BLaER1 (cell line): Measurements from ENCODE around the gene RAPGEF4.

Experiments
- H3K27ac ChIP-seq: shearing (Covaris generic); formaldehyde crosslinking; 2 replicates; pipeline ENCODE4 v1.8.1; 2022
- H3K27me3 ChIP-seq: shearing (Covaris generic); formaldehyde crosslinking; 2 replicates; pipeline ENCODE4 v1.8.1; 2022
- H3K36me3 ChIP-seq: shearing (Covaris generic); formaldehyde crosslinking; 2 replicates; pipeline ENCODE4 v1.8.1; 2022
- H3K4me1 ChIP-seq: shearing (Covaris generic); formaldehyde crosslinking; 2 replicates; pipeline ENCODE4 v1.8.1; 2022
- H3K4me2 ChIP-seq: shearing (Covaris generic); formaldehyde crosslinking; 2 replicates; pipeline ENCODE4 v1.8.1; 2022
- H3K4me3 ChIP-seq: shearing (Covaris generic); formaldehyde crosslinking; 2 replicates; pipeline ENCODE4 v1.8.1; 2022
- H3K9ac ChIP-seq: shearing (Covaris generic); formaldehyde crosslinking; 2 replicates; pipeline ENCODE4 v1.8.1; 2022
- H3K9me3 ChIP-seq: shearing (Covaris generic); formaldehyde crosslinking; 2 replicates; pipeline ENCODE4 v1.8.1; 2022
- H4K20me1 ChIP-seq: shearing (Covaris generic); formaldehyde crosslinking; 2 replicates; pipeline ENCODE4 v1.8.1; 2022
- Cebpa-rat ChIP-seq: shearing (Covaris generic); IDR thresholded peaks from 2 replicates; pipeline ENCODE4 v1.8.1; 2022

The RAPGEF4 gene

DNA sequence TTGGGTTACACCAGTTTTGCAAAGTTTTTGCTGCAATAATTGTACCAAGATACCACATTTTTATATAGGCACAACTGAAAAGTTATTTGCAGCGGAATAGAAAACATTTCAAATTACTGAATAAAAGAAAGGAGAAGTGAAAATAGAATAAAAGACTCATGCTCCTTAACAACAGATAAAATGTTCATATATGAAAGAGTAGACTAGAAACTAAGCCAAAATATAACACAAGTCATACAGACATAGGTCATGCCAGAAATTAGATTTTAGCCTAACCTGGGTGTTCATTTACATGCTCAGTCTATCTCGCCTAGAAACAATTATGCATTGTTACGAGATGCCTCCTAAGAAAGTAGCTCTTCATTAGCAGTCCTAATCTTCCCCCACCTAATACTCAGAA lies 323.6 kb downstream of the RAPGEF4 start:
- no peak overlapping the region for H3K4me2 ChIP-seq
- no peak overlapping the region for H3K27ac ChIP-seq
- no peak overlapping the region for H3K4me3 ChIP-seq

DNA sequence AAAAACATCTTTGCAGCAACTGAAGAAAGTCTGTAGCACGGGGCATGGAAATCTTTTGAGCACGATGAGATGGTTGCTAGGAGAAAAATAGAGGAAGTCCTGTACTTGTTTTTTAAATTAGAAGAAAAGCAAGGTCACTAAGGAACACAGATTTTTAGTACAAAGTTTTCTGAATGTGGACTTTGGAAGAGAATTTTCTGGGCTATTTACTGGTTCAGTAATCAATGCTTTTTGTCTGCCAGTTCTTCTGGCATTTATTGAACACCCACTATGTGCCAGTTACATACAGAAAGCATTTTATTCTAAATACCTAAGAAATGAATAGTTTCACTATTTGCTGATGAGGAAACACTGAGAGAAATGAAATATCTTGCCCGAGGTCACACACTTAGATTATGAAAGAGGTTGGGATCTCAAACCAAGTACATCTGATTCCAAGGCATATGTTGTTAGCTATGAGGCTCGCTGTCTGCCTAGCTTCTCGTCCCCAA lies 324.4 kb downstream of the RAPGEF4 start:
- no peaks in the 10 kb centered on the region for H4K20me1 ChIP-seq
- TF ChIP-seq Cebpa-rat, result no peak
- H3K4me2 ChIP-seq, result no peak overlapping the region
- no peaks in the 10 kb centered on the region for H3K36me3 ChIP-seq
- H3K4me1 ChIP-seq, result no peaks in the 10 kb centered on the region; the same call in 1 of the 2 replicates
- no peak overlapping the region for H3K9ac ChIP-seq
- no peaks in the 10 kb centered on the region for H3K27me3 ChIP-seq
- no peak overlapping the region for H3K4me3 ChIP-seq
- no peaks in the 10 kb centered on the region for H3K9me3 ChIP-seq
- H3K27ac ChIP-seq, result no peak overlapping the region

More for the DNA sequence above, 323.6 kb downstream of the RAPGEF4 start:
- Histone ChIP-seq H3K9me3 (no peaks in the 10 kb centered on the region), H4K20me1 (no peaks in the 10 kb centered on the region), H3K9ac (no peak overlapping the region), H3K4me1 (no peaks in the 10 kb centered on the region; the same call in 1 of the 2 replicates), H3K27me3 (no peaks in the 10 kb centered on the region), H3K36me3 (no peaks in the 10 kb centered on the region)
- TF ChIP-seq Cebpa-rat, result no peak

DNA sequence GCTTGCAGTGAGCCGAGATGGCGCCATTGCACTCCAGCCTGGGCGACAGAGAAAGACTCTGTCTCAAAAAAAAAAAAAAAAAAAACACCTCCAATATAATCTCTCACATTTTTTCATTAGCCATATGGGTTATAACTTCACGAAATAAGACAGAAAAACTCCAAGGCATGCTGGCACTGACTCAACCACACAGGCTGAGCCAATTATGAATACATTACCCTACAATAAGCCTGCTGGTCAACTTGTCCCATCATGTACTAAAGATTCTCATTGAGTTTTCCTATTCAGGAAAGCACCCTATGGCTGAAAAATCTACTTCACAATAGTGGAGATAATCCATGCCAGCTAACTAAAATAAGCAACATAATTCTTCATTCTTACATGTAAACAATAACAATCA lies 327.2 kb downstream of the RAPGEF4 start:
- TF ChIP-seq Cebpa-rat, result no peak
- H3K9me3 ChIP-seq, result no peaks in the 10 kb centered on the region

DNA sequence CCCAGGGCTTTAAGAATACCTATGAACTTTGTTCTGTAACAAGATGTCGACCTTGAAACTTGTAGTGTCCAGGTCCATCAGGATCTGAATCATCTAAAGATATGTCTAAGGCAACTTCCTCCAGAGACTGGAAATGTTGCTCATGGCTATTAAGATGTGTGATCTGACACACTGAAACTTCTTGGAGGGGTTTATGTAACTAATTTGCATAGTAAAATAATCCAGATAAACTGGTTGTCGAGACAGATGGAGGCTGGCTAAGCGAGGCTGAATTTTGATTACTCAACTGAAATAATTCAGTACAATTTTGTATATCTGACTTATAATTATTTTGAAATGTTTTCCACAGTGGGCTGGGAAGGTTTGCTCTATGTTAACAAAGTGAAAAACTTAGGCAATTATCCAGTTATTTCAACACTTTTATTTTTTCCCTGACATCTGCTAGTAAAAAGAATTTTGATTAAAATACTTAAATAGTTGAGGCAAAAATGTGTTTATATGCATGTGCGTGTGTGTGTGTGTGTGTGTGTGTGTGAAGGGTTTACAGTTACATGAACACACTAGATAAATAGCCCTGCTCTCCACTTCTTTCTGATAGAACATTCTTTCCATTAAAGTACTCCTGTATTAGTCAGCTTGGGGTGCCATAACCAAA lies 328.6 kb downstream of the RAPGEF4 start:
- TF ChIP-seq Cebpa-rat, result no peak
- Histone ChIP-seq H3K36me3 (no peaks in the 10 kb centered on the region), H3K9ac (no peak overlapping the region), H3K4me2 (no peak overlapping the region), H3K4me1 (no peaks in the 10 kb centered on the region; the same call in 1 of the 2 replicates), H3K27me3 (no peaks in the 10 kb centered on the region), H4K20me1 (no peaks in the 10 kb centered on the region), H3K4me3 (no peak overlapping the region), H3K27ac (no peak overlapping the region), H3K9me3 (no peaks in the 10 kb centered on the region)

More for the DNA sequence above, 327.2 kb downstream of the RAPGEF4 start:
- no peaks in the 10 kb centered on the region for H3K36me3 ChIP-seq
- H3K9ac ChIP-seq, result no peak overlapping the region
- no peak overlapping the region for H3K4me2 ChIP-seq
- no peak overlapping the region for H3K27ac ChIP-seq
- no peaks in the 10 kb centered on the region; the same call in 1 of the 2 replicates for H3K4me1 ChIP-seq
- no peak overlapping the region for H3K4me3 ChIP-seq
- no peaks in the 10 kb centered on the region for H4K20me1 ChIP-seq
- no peaks in the 10 kb centered on the region for H3K27me3 ChIP-seq

DNA sequence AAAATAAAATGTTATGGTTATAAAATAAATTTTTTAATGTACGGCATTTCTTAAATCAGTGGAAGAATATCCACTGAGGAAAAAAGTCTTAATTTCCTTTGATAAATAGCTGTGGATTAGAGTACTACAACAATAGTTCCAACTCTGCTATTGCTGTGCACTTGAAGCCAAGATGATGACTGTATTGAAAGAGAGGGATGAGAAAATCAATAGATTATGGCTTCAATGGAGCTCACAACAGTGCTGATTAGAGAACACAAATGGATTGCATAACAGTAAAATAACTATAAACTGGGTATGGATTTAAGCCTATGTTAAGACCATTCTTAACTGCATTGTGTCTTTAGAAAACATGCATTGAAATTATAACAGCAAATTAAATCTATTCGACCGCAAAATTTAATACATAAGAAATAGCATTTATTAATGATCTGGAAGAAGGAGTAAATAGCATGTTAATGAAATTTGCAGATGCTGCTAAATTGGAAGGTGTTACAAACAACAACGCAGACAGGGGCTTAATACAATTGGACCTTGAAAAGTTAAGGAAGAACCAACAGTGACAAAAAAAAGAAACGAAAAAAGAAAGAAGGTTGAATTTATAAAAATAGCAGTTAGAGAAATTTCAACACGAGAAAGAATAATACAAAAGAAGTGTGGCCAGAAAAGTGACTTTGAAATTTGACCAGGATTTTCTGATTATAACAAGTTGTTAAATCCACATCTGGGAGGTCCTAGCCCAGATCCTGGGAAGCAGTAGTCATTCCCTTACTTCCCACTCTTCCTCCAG lies 331.4 kb downstream of the RAPGEF4 start:
- Histone ChIP-seq H4K20me1 (no peaks in the 10 kb centered on the region), H3K9me3 (no peaks in the 10 kb centered on the region), H3K4me2 (no peak overlapping the region), H3K27ac (no peak overlapping the region), H3K9ac (no peak overlapping the region), H3K27me3 (no peaks in the 10 kb centered on the region), H3K36me3 (no peaks in the 10 kb centered on the region), H3K4me3 (no peak overlapping the region), H3K4me1 (no peaks in the 10 kb centered on the region)
- no peak for TF ChIP-seq Cebpa-rat

DNA sequence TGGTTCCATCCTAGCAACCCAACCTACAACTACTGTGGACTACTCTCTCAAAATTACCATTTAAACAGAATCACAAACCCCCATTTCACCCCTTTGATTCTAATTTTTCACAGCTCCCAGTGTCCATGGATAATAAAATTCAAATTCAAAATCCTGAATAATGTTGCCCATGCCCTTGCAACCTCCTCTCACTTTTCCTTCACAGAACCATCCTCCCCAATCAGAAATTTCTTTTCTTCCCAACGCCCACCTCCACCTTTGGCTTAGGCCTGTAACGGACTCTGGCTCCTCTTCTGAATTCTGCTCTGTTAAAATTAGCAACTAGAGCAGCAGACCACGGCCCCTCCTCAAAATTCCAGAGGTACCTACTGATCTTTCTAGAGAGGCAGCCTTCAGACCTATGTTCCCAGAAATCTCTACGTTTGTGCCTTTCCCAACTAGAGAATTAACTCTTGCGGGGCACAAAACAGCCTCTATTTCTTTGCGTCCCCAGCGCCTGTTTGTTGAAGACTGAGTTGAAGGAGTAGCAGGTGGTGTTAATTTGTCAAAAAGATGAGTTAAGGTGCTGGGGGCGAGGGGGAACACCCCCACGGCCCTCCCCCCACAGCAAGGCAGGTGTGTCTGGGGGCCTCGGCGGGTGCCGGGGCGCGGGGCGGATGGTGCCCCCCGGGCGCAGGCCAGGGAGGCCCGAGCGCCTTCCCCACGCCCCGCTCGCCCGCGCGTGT lies 339.6 kb downstream of the RAPGEF4 start:
- peak overlapping the region; percentile 91 for H3K4me2 ChIP-seq
- H4K20me1 ChIP-seq, result peaks cover 30% of the 10 kb centered on the region
- H3K4me3 ChIP-seq, result peak overlapping the region; percentile 95
- no peak for TF ChIP-seq Cebpa-rat
- peak overlapping the region; percentile 94 for H3K27ac ChIP-seq
- peaks cover 23% of the 10 kb centered on the region for H3K4me1 ChIP-seq
- 0 out of 2 replicates have a peak, but pooled peaks cover 2% of the 10 kb centered on the region for H3K36me3 ChIP-seq
- H3K9ac ChIP-seq, result peak overlapping the region; percentile 95
- no peaks in the 10 kb centered on the region for H3K9me3 ChIP-seq
- H3K27me3 ChIP-seq, result no peaks in the 10 kb centered on the region

DNA sequence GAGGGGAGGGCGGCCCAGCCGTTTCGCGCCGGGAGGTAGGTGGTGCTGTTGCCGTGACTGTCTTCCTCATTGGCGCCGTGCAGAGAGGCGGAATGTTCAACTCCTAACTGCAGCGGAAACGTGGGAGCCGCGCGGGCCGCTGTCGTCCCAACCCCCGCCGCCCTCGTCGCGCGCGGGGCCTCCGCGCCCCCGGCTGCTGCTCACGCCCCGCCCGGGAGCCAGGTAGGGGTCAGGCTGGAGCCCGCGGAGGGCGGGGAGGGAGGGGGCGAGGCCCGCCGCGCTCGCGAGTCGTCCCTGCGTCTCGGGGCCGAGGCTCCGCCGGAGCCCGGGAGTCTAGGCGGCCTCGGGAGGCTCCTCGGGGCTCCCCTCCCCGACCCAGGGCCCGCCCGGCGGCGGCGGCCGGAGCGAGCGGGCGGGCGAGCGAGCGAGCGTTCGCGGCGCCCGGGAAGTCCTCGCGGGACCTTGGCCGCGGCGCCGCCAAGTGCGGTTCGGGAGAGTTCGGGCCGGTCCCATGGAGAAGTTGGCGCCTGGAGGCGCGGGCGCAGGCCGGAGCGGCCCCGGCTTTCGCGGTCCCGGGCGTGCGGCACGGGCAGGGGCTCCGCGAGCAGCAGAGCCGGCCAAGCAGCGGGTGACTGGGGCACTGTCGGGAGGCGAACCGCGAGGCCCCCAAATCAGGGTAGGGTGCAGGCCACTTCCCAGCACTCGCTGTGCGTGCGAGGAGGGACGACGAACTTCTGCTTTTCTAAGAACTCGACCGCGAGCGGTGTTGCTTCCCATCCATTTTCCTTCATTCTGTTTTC lies 340.3 kb downstream of the RAPGEF4 start, which contains the start of gene MAP3K20:
MAP3K20 (plus strand) TSS at position 66 of the 800 bp plus-strand sequence. CDS start 15,186 bp downstream, outside the sequence.
- H3K9ac ChIP-seq, result peak within 1 kb of the TSS; percentile 95
- H4K20me1 ChIP-seq, result peaks cover 35% of the 10 kb centered on the region
- H3K36me3 ChIP-seq, result peaks cover 7% of the 10 kb centered on the region; the same call in 1 of the 2 replicates
- H3K4me2 ChIP-seq, result peak within 1 kb of the TSS; percentile 91
- peaks cover 23% of the 10 kb centered on the region for H3K4me1 ChIP-seq
- H3K9me3 ChIP-seq, result 0 out of 2 replicates have a peak, but pooled peaks cover under 1% of the 10 kb centered on the region
- no peaks in the 10 kb centered on the region for H3K27me3 ChIP-seq
- no peak for TF ChIP-seq Cebpa-rat
- H3K27ac ChIP-seq, result peak within 1 kb of the TSS; percentile 94
- H3K4me3 ChIP-seq, result peak within 1 kb of the TSS; percentile 95

DNA sequence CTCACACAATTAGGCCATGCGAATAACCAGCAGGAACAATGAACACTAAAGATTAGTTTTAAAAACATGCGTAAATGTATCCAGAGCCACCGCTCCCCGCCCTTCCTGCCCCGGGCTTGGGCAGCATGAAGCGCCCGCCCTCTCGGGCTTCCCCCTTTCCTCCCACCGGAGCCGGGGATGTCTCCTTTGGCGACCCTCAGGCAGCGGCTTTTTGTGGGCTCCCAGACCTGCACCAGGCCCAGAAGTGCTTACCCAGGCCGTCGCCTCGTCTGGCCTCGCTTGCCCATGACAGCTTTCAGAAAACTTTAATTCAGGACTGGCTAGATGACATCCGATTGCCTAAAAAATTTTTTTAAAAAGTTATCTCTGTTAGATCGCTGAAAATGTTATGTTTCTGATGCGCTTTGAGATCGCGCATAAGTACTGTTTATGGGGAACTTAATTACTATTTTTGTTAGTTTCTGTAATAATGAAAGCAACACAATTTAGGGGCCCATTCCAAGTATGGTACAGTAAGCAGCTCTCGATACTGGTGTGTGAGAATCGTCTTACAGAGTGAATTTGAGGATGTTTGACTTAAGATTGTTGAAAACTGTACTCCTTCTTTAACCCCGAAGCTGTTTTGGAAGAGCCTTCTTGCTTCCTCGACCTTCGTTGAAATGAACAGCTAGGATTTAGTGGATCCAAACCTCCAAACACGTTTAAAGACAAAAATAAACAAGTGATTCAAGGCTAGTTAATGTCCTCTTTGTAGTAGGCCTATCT lies 341.1 kb downstream of the RAPGEF4 start:
- peaks cover 43% of the 10 kb centered on the region for H4K20me1 ChIP-seq
- H3K9me3 ChIP-seq, result 0 out of 2 replicates have a peak, but pooled peaks cover 4% of the 10 kb centered on the region
- peak overlapping the region; percentile 94 for H3K27ac ChIP-seq
- H3K36me3 ChIP-seq, result peaks cover 14% of the 10 kb centered on the region
- peak overlapping the region; percentile 95 for H3K9ac ChIP-seq
- H3K4me1 ChIP-seq, result peaks cover 23% of the 10 kb centered on the region
- TF ChIP-seq Cebpa-rat, result no peak
- peak overlapping the region; percentile 91 for H3K4me2 ChIP-seq
- no peaks in the 10 kb centered on the region for H3K27me3 ChIP-seq
- H3K4me3 ChIP-seq, result peak overlapping the region; percentile 95
